KBM-7 (cell line): Measurements from ENCODE around the gene BNIP5.

ENCODE experiments used
- DNase-seq: peaks from one replicate; pipeline ENCODE4 v3.0.0-alpha.2; 2015
- in situ Hi-C: fragments of 300-500 bp; cut with MboI; formaldehyde crosslinking; loops from 2 replicates; pipeline ENCODE4 v1.14.3; 2020; ENCODE audit warnings: low sequenced_read_pairs, low pct_unique_long_range_greater_than_20kb, mixed read lengths

Gene BNIP5

GRCh38 chr6:36329798-36330291, 6.8 kb downstream of the BNIP5 start:
- DNase-seq: no peak
- in situ Hi-C loops: no loop called here

- in situ Hi-C loops: no loop called here
- DNase-seq: no peak
These were observed 8.1 kb downstream of the BNIP5 start for GRCh38 chr6:36328600-36328999.

GRCh38 chr6:36327919-36328236, 8.8 kb downstream of the BNIP5 start:
- no peak for DNase-seq
- in situ Hi-C loops: no loop called here

GRCh38 chr6:36327226-36327918, 9.3 kb downstream of the BNIP5 start:
- in situ Hi-C loops: no loop called here

GRCh38 chr6:36326356-36326995, 10.2 kb downstream of the BNIP5 start:
- in situ Hi-C loops: no loop called here
- DNase-seq: no peak

More at GRCh38 chr6:36327226-36327918, 9.3 kb downstream of the BNIP5 start:
- DNase-seq: no peak

- in situ Hi-C loops: no loop called here
- DNase-seq: no peak
These were observed 12.0 kb downstream of the BNIP5 start for GRCh38 chr6:36324715-36325114.

- in situ Hi-C loops: no loop called here
These were observed 12.5 kb downstream of the BNIP5 start for GRCh38 chr6:36324191-36324590.

GRCh38 chr6:36323062-36323461, 13.6 kb downstream of the BNIP5 start:
- in situ Hi-C loops: no loop called here
- DNase-seq: no peak

More at GRCh38 chr6:36324191-36324590, 12.5 kb downstream of the BNIP5 start:
- no peak for DNase-seq

- in situ Hi-C loops: no loop called here
- no peak for DNase-seq
These were observed 14.1 kb downstream of the BNIP5 start for GRCh38 chr6:36322591-36322990.

GRCh38 chr6:36320475-36320874, 16.2 kb downstream of the BNIP5 start:
- no peak for DNase-seq
- in situ Hi-C loops: no loop called here

GRCh38 chr6:36319821-36320220, 16.9 kb downstream of the BNIP5 start:
- in situ Hi-C loops: no loop called here
- no peak for DNase-seq

GRCh38 chr6:36319436-36319762, 17.3 kb downstream of the BNIP5 start:
- in situ Hi-C loops: no loop called here
- DNase-seq: no peak

- DNase-seq: no peak
- in situ Hi-C loops: no loop called here
These were observed 17.8 kb downstream of the BNIP5 start for GRCh38 chr6:36318690-36319435.

GRCh38 chr6:36317623-36318022, 19.1 kb downstream of the BNIP5 start:
- no peak for DNase-seq
- in situ Hi-C loops: no loop called here

GRCh38 chr6:36315921-36316320, 20.8 kb downstream of the BNIP5 start:
- DNase-seq: no peak
- in situ Hi-C loops: no loop called here

GRCh38 chr6:36314221-36315014, 22.3 kb downstream of the BNIP5 start:
- in situ Hi-C loops: no loop called here
- DNase-seq: no peak

GRCh38 chr6:36313649-36313936, 23.1 kb downstream of the BNIP5 start:
- in situ Hi-C loops: no loop called here
- DNase-seq: no peak

- in situ Hi-C loops: no loop called here
- DNase-seq: peak; percentile 59
These were observed 23.6 kb downstream of the BNIP5 start for GRCh38 chr6:36312854-36313648.

- DNase-seq: no peak
- in situ Hi-C loops: no loop called here
These were observed 26.8 kb downstream of the BNIP5 start for GRCh38 chr6:36309900-36310299.
